NCI-H2107 treated with DMSO at 0.1 percent for 48 hours (cell line): ENCODE results near the gene HIVEP2.

Experiments
- DNase-seq: peaks from one replicate; lab custom pipeline; 2025; ENCODE audit not compliant: unreplicated experiment; lab: John Stamatoyannopoulos, UW

The HIVEP2 gene

GRCh38 chr6:142746524-142746923 lies 198.5 kb downstream of the HIVEP2 start:
- no peak for DNase-seq

GRCh38 chr6:142744836-142745235 lies 200.1 kb downstream of the HIVEP2 start:
- no peak for DNase-seq

GRCh38 chr6:142740449-142740848 lies 204.5 kb downstream of the HIVEP2 start:
- DNase-seq: no peak

DNA sequence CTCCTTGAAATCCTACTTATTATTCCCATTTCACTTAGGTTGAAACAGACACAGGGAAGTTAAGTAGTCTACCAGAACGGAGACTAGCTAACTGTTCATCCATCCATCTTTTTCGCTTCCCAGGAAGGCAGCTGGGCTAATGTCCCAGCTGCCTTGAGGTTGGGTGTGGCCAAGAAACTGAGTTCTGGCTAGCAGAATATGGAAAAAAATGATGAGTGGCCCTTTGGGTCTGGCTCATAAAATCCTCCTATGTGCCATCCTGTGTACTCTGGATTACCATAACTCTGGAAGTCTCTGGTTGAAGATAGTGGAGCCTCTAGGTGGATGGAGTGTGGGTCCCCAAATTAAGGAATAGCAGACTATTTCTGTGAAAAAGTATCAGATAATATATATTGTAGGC lies 206.2 kb downstream of the HIVEP2 start:
- no peak for DNase-seq

DNA sequence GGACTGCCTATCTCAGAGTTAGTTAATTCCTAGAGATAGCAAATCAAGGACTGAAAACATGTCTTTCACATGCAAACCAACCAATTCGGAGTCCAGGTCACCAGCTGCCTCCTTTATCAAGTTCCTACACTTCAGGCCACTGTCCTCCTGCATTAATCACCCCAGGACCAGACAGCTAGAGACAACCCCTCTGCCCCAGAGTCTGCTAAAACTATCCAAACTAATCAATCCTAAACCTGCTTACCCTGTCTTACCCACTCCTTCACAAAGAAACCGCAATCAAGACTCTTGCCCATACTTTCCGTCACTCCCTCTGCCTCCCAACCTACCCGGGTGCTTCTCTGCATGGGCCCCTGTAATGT lies 207.0 kb downstream of the HIVEP2 start:
- no peak for DNase-seq

DNA sequence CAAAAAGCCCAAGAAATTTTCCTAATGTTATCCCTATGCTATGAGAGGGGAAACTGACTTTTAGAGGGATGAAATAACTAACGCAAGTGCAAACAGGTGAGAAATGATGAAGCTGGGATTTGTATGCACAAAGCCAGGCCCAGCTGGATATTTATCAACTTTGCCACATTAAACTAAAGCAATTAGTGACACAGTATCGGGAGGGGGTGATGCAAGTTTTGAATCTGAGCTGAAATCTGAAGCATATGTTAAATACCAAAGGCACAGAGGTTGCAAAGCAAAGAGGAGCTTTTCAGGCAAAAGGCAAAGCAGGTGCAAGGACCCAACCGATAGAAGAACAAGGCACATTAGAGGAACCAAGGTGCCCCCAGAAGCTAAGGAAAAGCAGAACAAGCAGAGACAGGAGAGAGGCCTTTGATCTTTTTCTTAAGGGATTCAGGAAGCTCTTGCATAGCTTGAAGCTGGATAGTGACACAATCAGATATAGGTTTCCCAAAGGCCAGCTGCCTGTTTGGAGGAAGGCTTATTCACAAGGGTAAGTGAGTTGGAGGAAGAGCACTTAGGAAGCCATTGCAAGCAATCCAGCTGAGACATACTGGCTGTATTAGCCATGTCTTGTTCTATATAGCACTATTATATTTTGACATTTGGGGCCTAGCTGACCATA lies 207.5 kb downstream of the HIVEP2 start:
- DNase-seq: peak; percentile 21

GRCh38 chr6:142735204-142735603 lies 209.8 kb downstream of the HIVEP2 start:
- peak; percentile 18 for DNase-seq

DNA sequence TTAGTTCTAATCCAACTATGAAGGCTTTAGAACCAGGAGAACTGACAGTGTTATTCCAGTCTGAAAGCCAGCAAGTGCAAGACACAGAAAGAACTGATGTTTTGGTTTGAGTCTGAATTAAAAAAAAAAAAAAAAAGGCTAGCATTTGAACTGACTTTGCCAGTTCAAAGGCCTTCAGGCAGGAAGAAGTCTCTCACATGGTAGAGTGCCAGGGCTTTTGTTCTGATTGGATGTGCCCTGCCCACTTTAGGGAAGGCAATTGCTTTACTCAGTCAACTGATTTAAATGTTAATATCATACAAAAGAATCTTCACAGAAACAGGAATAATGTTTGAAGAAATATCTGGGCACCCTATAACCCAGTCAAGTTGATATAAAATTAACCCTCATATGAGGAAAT lies 212.2 kb downstream of the HIVEP2 start:
- DNase-seq: no peak

DNA sequence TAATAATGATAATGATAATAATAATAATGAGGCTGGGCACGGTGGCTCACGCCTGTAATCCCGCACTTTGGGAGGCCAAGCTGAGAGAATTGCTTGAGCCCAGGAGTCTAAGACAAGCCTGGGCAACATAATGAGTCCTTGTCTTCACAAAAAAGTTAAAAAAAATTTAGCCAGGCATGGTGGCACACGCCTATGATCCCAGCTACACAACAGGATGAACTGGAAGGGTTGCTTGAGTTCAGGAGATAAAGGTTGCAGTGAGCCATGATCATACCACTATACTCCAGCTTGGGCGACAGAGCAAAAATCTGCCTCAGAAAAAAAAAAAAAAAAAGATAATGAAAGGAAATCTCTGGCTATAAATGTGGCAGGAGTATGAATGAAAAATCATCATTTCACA lies 213.4 kb downstream of the HIVEP2 start:
- no peak for DNase-seq

DNA sequence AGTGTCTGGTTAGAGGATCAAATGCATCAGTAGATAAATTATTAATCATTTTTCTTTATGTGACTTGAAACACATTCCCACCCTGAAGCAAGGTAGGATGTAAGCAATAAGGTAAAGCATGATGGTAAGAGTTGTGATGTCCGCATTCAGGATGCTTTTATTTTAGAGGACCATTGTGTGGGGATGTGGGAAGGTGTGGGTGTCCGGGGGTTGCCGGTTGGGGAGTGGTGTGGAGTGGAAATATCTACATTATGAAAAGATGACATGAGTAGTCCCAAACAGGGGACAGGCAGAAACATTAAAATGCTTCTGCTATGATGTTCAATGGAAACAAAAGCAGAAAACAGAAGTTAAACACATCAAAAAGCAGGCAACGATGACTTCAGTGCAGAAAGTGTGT lies 215.4 kb downstream of the HIVEP2 start:
- no peak for DNase-seq

- DNase-seq: no peak
Measured at GRCh38 chr6:142728910-142729481, 216.0 kb downstream of the HIVEP2 start.

DNA sequence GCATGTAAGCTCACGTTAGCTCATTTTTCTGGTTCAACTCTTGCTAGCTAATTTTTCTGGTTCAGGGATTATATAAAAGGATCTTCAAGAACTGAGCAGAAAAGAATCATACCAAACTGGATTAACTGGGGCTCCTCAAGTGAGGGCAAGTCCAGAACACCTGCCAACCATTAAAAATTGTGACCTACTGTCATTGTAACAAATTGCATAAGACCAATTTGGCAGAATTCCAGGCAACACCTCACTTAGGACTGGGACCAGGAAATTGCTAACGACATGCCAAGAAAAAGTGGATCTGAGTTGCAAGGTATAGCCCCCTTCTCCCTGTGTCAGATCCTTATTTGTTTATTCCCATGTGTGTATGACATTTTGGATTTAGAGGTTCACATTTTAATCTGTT lies 216.6 kb downstream of the HIVEP2 start:
- DNase-seq: peak; percentile 73

- no peak for DNase-seq
Measured at GRCh38 chr6:142726616-142727015, 218.4 kb downstream of the HIVEP2 start.

GRCh38 chr6:142725024-142725770 lies 219.8 kb downstream of the HIVEP2 start:
- DNase-seq: no peak

DNA sequence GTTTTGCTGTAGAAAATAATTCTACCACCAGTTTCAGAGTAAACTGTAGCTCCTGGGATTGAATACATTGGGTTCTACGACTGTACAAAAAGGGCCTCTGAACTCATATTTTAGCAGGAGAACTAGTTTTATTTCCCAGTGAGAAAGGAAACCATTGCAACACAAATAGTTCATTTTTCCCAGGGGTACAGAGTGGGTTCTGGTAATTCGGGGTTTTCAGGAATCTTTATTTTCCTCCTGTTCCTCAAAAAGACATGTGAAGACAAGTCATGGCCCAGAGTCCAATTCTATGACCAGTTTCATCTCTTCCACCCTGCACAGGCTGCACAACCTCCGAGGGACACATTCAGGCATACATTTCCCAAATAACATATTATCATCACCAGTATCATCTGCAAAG lies 222.1 kb downstream of the HIVEP2 start:
- no peak for DNase-seq

DNA sequence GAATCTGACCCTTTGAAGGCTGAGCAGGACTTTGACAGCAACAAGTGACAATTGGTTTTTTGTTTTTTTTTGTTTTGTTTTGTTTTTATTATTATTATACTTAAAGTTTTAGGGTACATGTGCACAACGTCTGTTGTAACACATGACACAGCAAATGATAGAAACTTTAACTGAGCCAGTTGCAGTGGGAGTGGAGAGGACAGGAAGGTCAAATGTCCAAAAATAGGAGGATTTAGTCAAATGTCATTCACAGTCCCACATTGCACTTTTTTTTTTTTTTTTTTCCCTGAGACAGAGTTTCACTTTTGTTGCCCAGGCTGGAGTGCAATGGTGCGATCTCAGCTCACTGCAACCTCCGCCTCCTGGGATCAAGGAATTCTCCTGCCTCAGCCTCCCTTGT lies 223.0 kb downstream of the HIVEP2 start:
- no peak for DNase-seq

DNA sequence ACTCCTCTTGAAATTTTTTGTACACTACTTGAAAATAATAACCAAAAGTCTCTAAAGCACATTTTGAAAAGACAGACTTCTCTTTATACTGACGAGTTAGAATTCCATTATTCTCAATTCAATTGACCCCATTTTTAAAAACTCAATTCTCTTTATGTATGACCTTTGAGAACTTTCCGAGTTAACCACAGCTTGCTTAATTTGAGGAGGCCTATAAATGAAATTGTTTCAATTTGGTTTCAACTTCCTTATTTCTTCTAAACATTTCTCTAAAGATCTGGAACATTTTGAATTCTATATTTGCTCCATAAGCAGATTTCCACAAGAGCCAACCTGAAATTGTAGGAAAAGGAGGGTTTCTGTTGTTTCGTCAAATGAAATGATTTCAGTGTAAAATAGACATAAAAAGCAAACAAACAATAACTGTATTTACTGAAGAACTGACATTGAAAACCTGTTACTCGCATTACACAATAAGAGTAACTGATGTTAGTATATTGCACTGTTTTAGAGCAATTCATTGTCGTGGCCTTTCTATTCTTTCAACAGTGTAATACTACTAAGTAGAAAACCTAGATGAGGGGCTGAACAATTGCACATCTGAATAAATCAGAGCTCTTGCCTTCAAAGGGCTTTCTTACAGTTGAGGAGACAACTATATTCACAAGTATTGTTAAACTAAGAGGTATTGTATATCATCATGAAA lies 223.6 kb downstream of the HIVEP2 start:
- DNase-seq: no peak

- DNase-seq: no peak
Measured at GRCh38 chr6:142718667-142719191, 226.2 kb downstream of the HIVEP2 start.

DNA sequence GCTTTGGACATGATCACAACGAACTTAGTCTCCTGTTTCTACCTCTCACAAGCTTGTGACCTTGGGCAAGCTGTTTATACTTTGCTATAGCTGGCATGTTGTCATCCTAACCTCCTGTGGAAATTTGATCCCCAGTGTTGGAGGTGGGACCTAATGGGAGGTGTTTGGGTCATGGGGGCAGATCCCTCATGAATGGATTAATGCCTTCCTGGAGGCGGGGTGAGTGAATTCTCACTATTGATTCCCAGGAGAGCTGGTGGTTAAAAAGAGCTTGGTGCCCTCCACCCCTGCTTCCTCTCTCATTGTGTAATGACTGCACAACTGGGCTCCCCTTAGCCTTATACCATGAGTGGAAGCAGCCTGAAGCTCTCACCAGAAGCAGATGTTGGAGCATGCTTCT lies 228.9 kb downstream of the HIVEP2 start:
- peak; percentile 35 for DNase-seq

DNA sequence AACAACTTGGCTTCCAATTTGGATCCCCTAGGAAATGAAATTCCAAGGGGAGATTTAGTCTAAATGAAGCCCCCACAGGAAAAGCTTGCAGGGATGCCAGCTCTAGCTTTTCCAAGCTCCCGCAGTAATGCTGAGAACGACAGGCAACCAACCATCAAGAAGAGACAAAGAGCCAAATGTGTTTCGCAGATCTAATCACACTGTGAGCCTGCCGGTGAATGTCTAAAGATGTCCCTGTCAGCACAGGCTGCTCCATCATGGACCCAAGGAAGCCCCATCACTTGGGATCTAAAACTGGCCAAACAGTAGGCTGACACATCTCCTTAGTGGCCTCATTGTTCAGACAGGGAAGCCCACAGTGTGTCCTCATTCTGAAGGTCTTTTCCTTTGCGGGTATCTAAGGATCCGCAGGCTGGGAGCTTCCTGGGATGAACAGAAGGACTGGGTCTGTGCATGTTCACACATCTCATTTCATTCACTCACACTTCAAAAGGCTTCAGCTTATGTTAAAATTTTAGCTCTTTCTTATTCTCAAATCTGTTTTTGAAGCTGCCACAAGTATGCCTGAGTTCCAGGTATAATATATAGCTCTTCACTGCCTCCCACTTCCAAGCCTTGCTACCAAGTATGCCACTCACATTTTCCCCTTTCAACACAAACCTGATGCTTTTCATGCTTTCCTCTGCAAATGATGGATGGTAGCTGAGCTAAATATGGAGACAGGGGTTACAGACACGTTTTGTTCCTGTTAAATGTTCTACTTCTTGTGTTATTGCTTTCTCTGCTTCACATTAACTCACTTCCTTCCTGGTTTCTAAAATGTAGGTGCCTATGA lies 229.8 kb downstream of the HIVEP2 start:
- no peak for DNase-seq

DNA sequence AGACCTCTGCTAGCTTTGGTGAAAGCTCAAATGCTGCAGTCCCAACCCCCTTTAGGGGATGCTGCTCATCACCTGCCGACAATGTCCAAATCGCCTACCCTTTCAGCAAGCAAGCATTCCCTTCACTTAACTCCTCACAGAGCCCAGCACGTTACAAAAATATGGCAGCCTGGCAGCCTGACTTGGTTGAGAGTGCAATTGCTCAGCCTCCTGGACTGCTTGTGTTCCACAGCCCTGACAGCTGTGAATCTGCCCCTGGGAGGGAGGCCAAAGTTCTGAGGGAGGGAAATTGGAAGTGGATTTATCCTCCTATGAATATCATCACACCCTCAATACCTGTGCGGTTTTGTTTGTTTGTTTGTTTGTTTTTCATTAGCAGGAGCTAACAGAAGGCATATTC lies 231.0 kb downstream of the HIVEP2 start:
- DNase-seq: no peak
